ENCODE data around the gene GPR180. TPM values are rescaled to one million over a fixed set of nuclear protein-coding genes. Genes with fewer than 3 reads are reported as not detected.

GPR180 gene
- total RNA-seq = 6.6 TPM in 2 replicates
- long read RNA-seq, full-length matches to known transcripts = 16 of 33 reads
- long read RNA-seq, partial matches to known transcripts = 5 of 33 reads
- long read RNA-seq, other reads (novel, unspliced or antisense) = 12 of 33 reads

- DNase-seq (ENCODE audit: low read depth, low spot score) = peak; percentile 79
- Mint-ChIP-seq H3K27ac (ENCODE audit: unreplicated experiment) (peak within 1 kb of the TSS; percentile 62), H3K36me3 (ENCODE audit: low read depth) (peaks cover 4% of the 10 kb centered on the region), H3K4me3 (peak within 1 kb of the TSS; percentile 92), H3K4me1 (peaks cover 23% of the 10 kb centered on the region), H3K27me3 (ENCODE audit: low read depth) (no peaks in the 10 kb centered on the region), H3K9me3 (peaks cover 5% of the 10 kb centered on the region)
- no peak for TF ChIP-seq CTCF (conservative IDR thresholded peaks at IDR 0.05)
Observed at GRCh38 chr13:94601446-94602431, at the start of gene GPR180. Gene GPR180 (plus strand): TSS chr13:94601857. CDS start chr13:94601928, 71 bp downstream.

GRCh38 chr13:94552095-94552494 lies 49.6 kb upstream of the GPR180 start:
- H3K4me1 Mint-ChIP-seq = peaks cover 31% of the 10 kb centered on the region
- no peak overlapping the region for H3K4me3 Mint-ChIP-seq
- no peak for DNase-seq (ENCODE audit: low read depth, low spot score)
- H3K27ac Mint-ChIP-seq (ENCODE audit: unreplicated experiment) = no peak overlapping the region
- no peak for TF ChIP-seq CTCF (conservative IDR thresholded peaks at IDR 0.05)
- H3K36me3 Mint-ChIP-seq (ENCODE audit: low read depth) = peaks cover 4% of the 10 kb centered on the region
- H3K9me3 Mint-ChIP-seq = no peaks in the 10 kb centered on the region
- peaks cover 10% of the 10 kb centered on the region for H3K27me3 Mint-ChIP-seq (ENCODE audit: low read depth)

GRCh38 chr13:94553766-94554165 lies 47.9 kb upstream of the GPR180 start:
- Mint-ChIP-seq H3K4me3 (peak overlapping the region; percentile 17), H3K4me1 (peaks cover 24% of the 10 kb centered on the region), H3K27ac (ENCODE audit: unreplicated experiment) (no peak overlapping the region), H3K27me3 (ENCODE audit: low read depth) (peaks cover 10% of the 10 kb centered on the region), H3K9me3 (no peaks in the 10 kb centered on the region), H3K36me3 (ENCODE audit: low read depth) (peaks cover 4% of the 10 kb centered on the region)
- no peak for DNase-seq (ENCODE audit: low read depth, low spot score)
- TF ChIP-seq CTCF (conservative IDR thresholded peaks at IDR 0.05) = no peak

- Mint-ChIP-seq H3K27me3 (ENCODE audit: low read depth) (no peaks in the 10 kb centered on the region), H3K4me1 (peaks cover 12% of the 10 kb centered on the region), H3K4me3 (no peak overlapping the region), H3K9me3 (no peaks in the 10 kb centered on the region), H3K27ac (ENCODE audit: unreplicated experiment) (no peak overlapping the region), H3K36me3 (ENCODE audit: low read depth) (no peaks in the 10 kb centered on the region)
- no peak for TF ChIP-seq CTCF (conservative IDR thresholded peaks at IDR 0.05)
- DNase-seq (ENCODE audit: low read depth, low spot score) = no peak
Observed at GRCh38 chr13:94556041-94556440, 45.6 kb upstream of the GPR180 start.

- DNase-seq (ENCODE audit: low read depth, low spot score) = no peak
- no peak overlapping the region for H3K27ac Mint-ChIP-seq (ENCODE audit: unreplicated experiment)
- no peak for TF ChIP-seq CTCF (conservative IDR thresholded peaks at IDR 0.05)
- H3K4me1 Mint-ChIP-seq = peaks cover 12% of the 10 kb centered on the region
- no peaks in the 10 kb centered on the region for H3K36me3 Mint-ChIP-seq (ENCODE audit: low read depth)
- H3K9me3 Mint-ChIP-seq = no peaks in the 10 kb centered on the region
- no peak overlapping the region for H3K4me3 Mint-ChIP-seq
- no peaks in the 10 kb centered on the region for H3K27me3 Mint-ChIP-seq (ENCODE audit: low read depth)
Observed at GRCh38 chr13:94556621-94557020, 45.0 kb upstream of the GPR180 start.

All from neural crest cell (in vitro differentiated cells).